H1 (cell line): ENCODE results near the gene DSTN. TPM values are rescaled to one million over a fixed set of nuclear protein-coding genes. Genes with fewer than 3 reads are reported as not detected.

ENCODE experiments used
- CTCF ChIA-PET: fragments of 300-600 bp; sonication (Branson Sonifier 250); formaldehyde crosslinking; loops from one replicate; lab custom pipeline; 2021; ENCODE audit not compliant: partially characterized antibody; lab: Charles Lee
- POLR2A ChIA-PET: fragments of 300-600 bp; sonication (Branson Sonifier 250); formaldehyde crosslinking; loops from one replicate; lab custom pipeline; 2021; ENCODE audit warnings: inconsistent platforms; ENCODE audit not compliant: partially characterized antibody; lab: Charles Lee
- DNase-seq, 2 experiments: peaks; one replicate each; pipeline versions ENCODE4 v3.0.0 to v3.0.0-alpha.2; 2010 to 2022; ENCODE audit warnings: low spot score in 2 of 2, low read depth in 1 of 2, mixed read lengths in 1 of 2
- FAIRE-seq: peaks from 2 replicates; lab custom pipeline; 2011; peaks lifted over from hg19 to GRCh38; lab: Jason Lieb, UNC
- H2AFZ ChIP-seq: 2 replicates; pipeline ENCODE4 v1.8.1; 2012; ENCODE audit warnings: low read length, inconsistent platforms
- H2AK5ac ChIP-seq: 2 replicates; pipeline ENCODE4 v1.6.1; 2013; ENCODE audit warnings: low read depth, low read length
- H2BK120ac ChIP-seq: replicated peaks from 2 replicates; pipeline ENCODE3; 2013; ENCODE audit warnings: low read depth, low read length, inconsistent platforms
- H2BK12ac ChIP-seq: 2 replicates; pipeline ENCODE4 v1.6.1; 2013; ENCODE audit warnings: low read depth, low read length
- H2BK15ac ChIP-seq: 2 replicates; pipeline ENCODE4 v1.6.1; 2013; ENCODE audit warnings: low read length
- H2BK20ac ChIP-seq: 2 replicates; pipeline ENCODE4 v1.6.1; 2013; ENCODE audit warnings: low read length
- H2BK5ac ChIP-seq: 2 replicates; pipeline ENCODE4 v1.6.1; 2013; ENCODE audit warnings: low read depth, low read length
- H3K14ac ChIP-seq: 2 replicates; pipeline ENCODE4 v1.6.1; 2013; ENCODE audit warnings: inconsistent platforms; ENCODE audit not compliant: insufficient read length
- H3K18ac ChIP-seq: 2 replicates; pipeline ENCODE4 v1.6.1; 2013; ENCODE audit warnings: low read length; ENCODE audit errors: extremely low read depth
- H3K23ac ChIP-seq: 2 replicates; pipeline ENCODE4 v1.6.1; 2013; ENCODE audit warnings: inconsistent platforms; ENCODE audit not compliant: insufficient read length
- H3K23me2 ChIP-seq: 2 replicates; pipeline ENCODE4 v1.6.1; 2013; ENCODE audit warnings: low read depth, low read length
- H3K27ac ChIP-seq: 2 replicates; pipeline ENCODE4 v1.6.1; 2011; ENCODE audit warnings: low read depth, low read length, inconsistent platforms
- H3K27me3 ChIP-seq, 4 experiments: replicated peaks in 1 of 4; 1 replicate in 1 of 4; 2 replicates in 3 of 4; pipeline versions ENCODE4 v1.6.1 to v1.8.1; 2011 to 2013; ENCODE audit warnings: low read length in 3 of 4, mild to moderate bottlenecking in 3 of 4, inconsistent platforms in 2 of 4, mixed read lengths in 2 of 4, moderate library complexity in 1 of 4; ENCODE audit not compliant: control insufficient read depth in 3 of 4, insufficient read depth in 3 of 4; ENCODE audit errors: extremely low read depth in 1 of 4
- H3K36me3 ChIP-seq, 4 experiments: 2 replicates each; pipeline versions ENCODE4 v1.6.1 to v1.8.1; 2011 to 2013; ENCODE audit warnings: mild to moderate bottlenecking in 4 of 4, low read length in 3 of 4, moderate library complexity in 2 of 4, control low read depth in 1 of 4, inconsistent platforms in 1 of 4; ENCODE audit not compliant: insufficient read depth in 4 of 4, control insufficient read depth in 2 of 4
- H3K4ac ChIP-seq: replicated peaks from 2 replicates; pipeline ENCODE3; 2013; ENCODE audit warnings: low read length, low read depth, mixed read lengths, inconsistent platforms; ENCODE audit not compliant: insufficient read length
- H3K4me1 ChIP-seq, 4 experiments: replicated peaks in 1 of 4; 1 replicate in 1 of 4; 2 replicates in 3 of 4; pipeline versions ENCODE4 v1.6.1 to v1.8.1; 2011 to 2013; ENCODE audit warnings: low read length in 3 of 4, inconsistent platforms in 2 of 4, mixed read lengths in 1 of 4; ENCODE audit not compliant: insufficient read depth in 4 of 4, control insufficient read depth in 3 of 4
- H3K4me2 ChIP-seq, 2 experiments: 2 replicates each; pipeline versions ENCODE4 v1.6.1 to v1.8.1; 2011 to 2013; ENCODE audit warnings: low read depth in 2 of 2, low read length in 2 of 2, control low read depth in 1 of 2, inconsistent platforms in 1 of 2, mild to moderate bottlenecking in 1 of 2; ENCODE audit not compliant: insufficient read depth in 1 of 2
- H3K4me3 ChIP-seq, 4 experiments: fragments of 200-600, 300-600 bp in 1 of 4; sonication (generic), shearing (Covaris generic), sonication (Bioruptor Twin) in 1 of 4; 2 replicates each; pipeline versions ENCODE4 v1.5.1 to v1.8.1; 2011 to 2016; ENCODE audit warnings: low read length in 4 of 4, low read depth in 3 of 4, control low read depth in 2 of 4, inconsistent platforms in 2 of 4, mild to moderate bottlenecking in 2 of 4, mixed read lengths in 1 of 4, moderate library complexity in 1 of 4; ENCODE audit not compliant: insufficient read depth in 2 of 4; ENCODE audit errors: extremely low read depth in 1 of 4
- H3K56ac ChIP-seq: replicated peaks from 2 replicates; pipeline ENCODE3; 2013; ENCODE audit warnings: low read depth, mild to moderate bottlenecking, mixed read lengths, low read length, inconsistent platforms; ENCODE audit not compliant: insufficient read length
- H3K79me1 ChIP-seq: 2 replicates; pipeline ENCODE4 v1.6.1; 2013; ENCODE audit warnings: low read depth, low read length, control low read depth
- H3K79me2 ChIP-seq, 2 experiments: 2 replicates each; pipeline versions ENCODE4 v1.6.1 to v1.8.1; 2012 to 2013; ENCODE audit warnings: low read length in 2 of 2, mild to moderate bottlenecking in 2 of 2, inconsistent platforms in 1 of 2; ENCODE audit not compliant: insufficient read depth in 2 of 2, control insufficient read depth in 1 of 2
- H3K9ac ChIP-seq, 4 experiments: replicated peaks in 1 of 4; 1 replicate in 1 of 4; 2 replicates in 3 of 4; pipeline versions ENCODE4 v1.6.1 to v1.8.1; 2011 to 2013; ENCODE audit warnings: low read depth in 3 of 4, low read length in 3 of 4, control low read depth in 2 of 4, mild to moderate bottlenecking in 2 of 4, moderate library complexity in 2 of 4, inconsistent platforms in 1 of 4; ENCODE audit errors: extremely low read depth in 1 of 4
- H3K9me3 ChIP-seq, 2 experiments: 2 replicates each; pipeline versions ENCODE4 v1.6.1 to v1.8.1; 2012 to 2013; ENCODE audit warnings: mild to moderate bottlenecking in 2 of 2, moderate library complexity in 2 of 2, control low read depth in 1 of 2, inconsistent platforms in 1 of 2, low read depth in 1 of 2, low read length in 1 of 2, mixed read lengths in 1 of 2; ENCODE audit not compliant: insufficient read depth in 2 of 2
- H4K20me1 ChIP-seq, 2 experiments: replicated peaks in 1 of 2; 2 replicates each; pipeline versions ENCODE3 to v1.8.1; 2011 to 2013; ENCODE audit warnings: inconsistent platforms in 2 of 2, low read length in 2 of 2, mild to moderate bottlenecking in 1 of 2; ENCODE audit not compliant: insufficient read depth in 2 of 2, control insufficient read depth in 1 of 2
- H4K5ac ChIP-seq: 2 replicates; pipeline ENCODE4 v1.6.1; 2013; ENCODE audit warnings: low read length, low read depth, mixed read lengths, inconsistent platforms; ENCODE audit not compliant: insufficient read length
- H4K8ac ChIP-seq: 2 replicates; pipeline ENCODE4 v1.8.0; 2013; ENCODE audit warnings: mild to moderate bottlenecking, moderate library complexity, low read length, inconsistent platforms; ENCODE audit not compliant: insufficient read depth; ENCODE audit errors: extremely low read depth
- H4K91ac ChIP-seq: replicated peaks from 2 replicates; pipeline ENCODE3; 2013; ENCODE audit warnings: low read length, mixed read lengths, inconsistent platforms; ENCODE audit not compliant: insufficient read length
- CEBPB ChIP-seq: IDR thresholded peaks from 2 replicates; pipeline ENCODE4 v1.6.1; 2012; ENCODE audit warnings: low read depth, low read length
- CHD2 ChIP-seq: IDR thresholded peaks from 2 replicates; pipeline ENCODE4 v1.6.1; 2012; ENCODE audit warnings: low read length, improper control_type of control experiment
- WGBS, 2 experiments: shearing (Covaris generic) in 1 of 2; methylation state at CpG; one replicate each; pipeline versions ENCODE4 v1.1.6 to v1.1.7; 2013 to 2015; ENCODE audit warnings: low lambda C conversion rate in 2 of 2, mixed read lengths in 2 of 2, inconsistent platforms in 1 of 2, low coverage in 1 of 2, missing lambda C conversion rate in 1 of 2; ENCODE audit not compliant: insufficient replicate concordance in 2 of 2, insufficient coverage in 1 of 2, insufficient read length in 1 of 2; ENCODE audit errors: extremely low coverage in 1 of 2, missing lambda C conversion rate in 1 of 2; 5-methylcytosine and 5-hydroxymethylcytosine counted together
- polyA plus RNA-seq, 7 experiments: library from polyadenylated mRNA; depleted of rRNA in 3 of 7; stranded (reverse) in 5 of 7; unstranded in 2 of 7; fragments of >200 nt in 5 of 7; fragments of 200-250 nt in 2 of 7; gene quantifications; 1 replicate in 5 of 7; 2 replicates in 1 of 7; 4 replicates in 1 of 7; pipeline versions ENCODE4 v1.2.1 to v1.2.3, GENCODE V29; 2011 to 2013; ENCODE audit warnings: missing spikeins in 2 of 7, mixed read lengths in 2 of 7
- total RNA-seq: library from RNA; stranded (reverse); fragmentation: NEBNext Ultra II Directional; extraction: Animal tissue kit (Norgen Biotek cat#: 25700); gene quantifications from 2 replicates; pipeline ENCODE4 v1.2.1, GENCODE V29; 2021

The DSTN gene
- total and polyA plus RNA-seq, 2 of the 8 experiments (the other 6 are each of a cell fraction or from before 2014, with no cell fraction given) = 43.3 to 208 TPM

DNA sequence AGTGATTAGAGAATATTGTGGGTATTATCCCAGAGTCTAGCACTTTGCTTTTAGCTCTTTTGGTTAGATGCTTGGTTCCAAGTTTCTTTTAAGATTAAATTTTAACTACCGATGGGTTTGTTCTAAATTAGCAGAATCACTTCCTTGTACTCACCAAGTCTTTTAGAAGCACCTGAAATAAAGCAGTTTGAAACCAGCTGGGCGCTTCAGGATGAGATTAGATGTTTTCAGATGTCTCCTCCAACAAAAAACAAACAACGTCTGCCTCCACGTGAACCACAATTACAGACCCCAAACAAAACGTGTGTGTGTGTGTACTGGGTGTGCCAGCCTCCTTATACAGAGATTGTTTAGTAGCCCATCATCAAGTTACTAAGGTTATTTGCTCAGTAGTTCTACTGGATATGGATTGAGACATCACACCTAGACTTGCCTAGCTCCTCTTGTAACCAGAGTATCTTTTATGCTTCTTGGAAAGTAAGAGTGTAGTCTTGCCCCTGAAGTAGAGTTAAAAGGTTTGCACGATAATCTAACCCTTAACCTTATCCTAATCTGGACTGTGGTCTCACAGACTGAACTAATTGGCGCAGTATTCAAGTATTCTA is 2.3 kb downstream of the DSTN start:
- Histone ChIP-seq H3K23ac (no peak overlapping the region), H3K14ac (no peak overlapping the region), H3K23me2 (peaks cover 7% of the 10 kb centered on the region), H2BK15ac (no peak overlapping the region), H2BK20ac (no peak overlapping the region), H3K4me1 (peaks cover 3 to 29% (median 17%) of the 10 kb centered on the region in 4 experiments; a peak in 6 of 7 replicates), H3K36me3 (no peaks in the 10 kb centered on the region), H4K20me1 (peaks cover 0 to 9% of the 10 kb centered on the region in 2 experiments), H2BK120ac (no peak overlapping the region), H3K9ac (peak overlapping the region in 1 of 4 experiments; percentile 12; a peak in 1 of 7 replicates), H3K79me2 (peaks cover 10 to 70% of the 10 kb centered on the region in 2 experiments; a peak in 3 of 4 replicates), H3K79me1 (no peaks in the 10 kb centered on the region; the same call in 1 of the 2 replicates), H4K5ac (no peak overlapping the region), H2AFZ (no peak overlapping the region), H2AK5ac (no peak overlapping the region), H3K56ac (no peak overlapping the region), H3K18ac (no peak overlapping the region), H3K4ac (no peak overlapping the region), H3K4me2 (peak overlapping the region; percentile 78 to 91), H2BK5ac (peak overlapping the region; percentile 14; the same call in 1 of the 2 replicates), H3K27ac (no peak overlapping the region), H3K4me3 (peak overlapping the region in 2 of 4 experiments; percentile 92 to 93; a peak in 3 of 8 replicates), H4K8ac (no peak overlapping the region), H3K9me3 (no peaks in the 10 kb centered on the region), H4K91ac (no peak overlapping the region), H3K27me3 (no peaks in the 10 kb centered on the region), H2BK12ac (no peak overlapping the region; the same call in 1 of the 2 replicates)
- TF ChIP-seq CHD2 (no peak), CEBPB (no peak)
- ChIA-PET POLR2A (interaction anchor here (0.7 to 4.3 kb wide), 10 partner anchors 11 to 364 kb away, joined by 3 to 23 read pairs (median 8); partner anchors contain the start of gene BFSP1), CTCF (interaction anchor here (1.1 to 3.2 kb wide), 8 partner anchors 10 to 45 kb away, joined by 3 to 23 read pairs (median 12); no protein-coding TSS in a partner anchor)
- 63% methylated on average over 7 of the region's 7 CpGs; no CpG with 5 or more reads in 1 of the 2 experiments for WGBS, 2 experiments
- DNase-seq = no peak
- FAIRE-seq = no peak
